Left colon (tissue), 2 donors: Measurements from ENCODE around the gene KRT8. TPM values are rescaled to one million over a fixed set of nuclear protein-coding genes. Genes with fewer than 3 reads are reported as not detected.
"Not testable (repeated sequence)": the region's sequence is repeated elsewhere in the genome, so short reads cannot be mapped to it uniquely, and the experiment has no call there.

Experiments
- ATAC-seq: fragments of 200-7000 bp; cut with Tn5 transposase; one replicate; pipeline ENCODE4 v1.9.1; 2020; ENCODE audit warnings: mild to moderate bottlenecking, moderate library complexity
- DNase-seq, 2 donors: peaks; one replicate each; pipeline ENCODE4 v3.0.0-alpha.2; 2020
- intact Hi-C, 2 donors: fragments of 100-400 bp; cut with DNase I in 1 of 2; cut with micrococcal nuclease in 1 of 2; formaldehyde crosslinking; loops; one replicate each; pipeline versions ENCODE4 v1.11.2 to v1.14.0; 2022; cut with DNase I, micrococcal nuclease
- long read RNA-seq: library from polyadenylated mRNA; unstranded; transcript quantifications from one replicate; pipeline ENCODE4 v2.0.0, GENCODE V29; 2021
- total RNA-seq, 2 donors: library from RNA; stranded (reverse); fragmentation: NEBNext Ultra II Directional; extraction: Animal tissue kit (Norgen Biotek cat#: 25700); gene quantifications; one replicate each; pipeline ENCODE4 v1.2.1, GENCODE V29; 2021
- donor health status: DM: no; HTN: no; CAD: no.
- donor health status: DM: yes; HTN: yes; CAD: no.

Gene KRT8
- 1,000 to 10,000 TPM; 4,047 to 4,291 TPM for total RNA-seq
- long read RNA-seq, transcript KRT8-203 (6 exons, 2,862 nt): minor isoform, 8 of 12,941 reads
- long read RNA-seq, transcript KRT8-215 (9 exons, 1,687 nt): major isoform, 49 of 12,941 reads
- long read RNA-seq, partial matches to known transcripts: 12,542 of 12,941 reads
- long read RNA-seq, other reads (novel, unspliced or antisense): 333 of 12,941 reads

DNA sequence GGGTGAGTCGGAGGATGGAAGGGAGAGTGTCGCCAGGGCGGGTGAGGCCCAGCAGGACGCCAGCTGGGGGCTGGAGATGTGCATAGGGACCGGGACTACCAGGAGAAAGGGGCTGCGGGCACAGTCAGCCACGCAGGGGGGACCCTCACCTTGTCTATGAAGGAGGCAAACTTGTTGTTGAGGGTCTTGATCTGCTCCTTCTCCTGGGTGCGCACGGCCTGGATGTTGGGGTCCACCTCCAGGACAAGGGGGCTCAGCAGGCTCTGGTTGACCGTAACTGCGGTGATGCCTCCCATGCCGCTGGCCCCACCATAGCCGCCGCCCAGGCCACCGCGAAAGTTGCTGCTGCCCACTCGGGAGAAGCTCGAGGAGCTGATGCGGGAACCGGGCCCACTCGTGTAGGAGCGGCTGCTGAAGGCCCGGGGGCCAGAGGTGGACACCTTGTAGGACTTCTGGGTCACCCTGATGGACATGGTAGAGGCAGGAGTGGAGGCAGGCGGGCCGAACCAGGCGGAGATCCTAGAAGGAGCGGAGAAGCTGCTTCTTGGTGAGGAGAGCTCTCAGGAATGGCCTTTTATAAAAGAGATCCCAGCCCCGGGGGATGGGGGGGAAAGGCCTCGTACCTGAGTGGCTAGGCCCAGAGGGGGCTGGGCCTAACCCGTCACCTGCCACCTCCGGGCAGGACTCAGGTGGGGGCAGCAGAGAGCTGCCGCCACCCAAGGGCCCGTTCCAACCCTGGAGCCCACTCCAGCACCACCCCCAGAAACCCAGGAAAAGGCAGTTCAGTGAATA lies at the start of gene KRT8:
TSS of gene KRT8 (minus strand) at position 568 of the 792 bp plus-strand sequence. CDS start at position 473, 95 bp downstream.
- ATAC-seq: peak; percentile 60
- intact Hi-C loops: not testable (repeated sequence)
- DNase-seq: peak; percentile 91 to 92

DNA sequence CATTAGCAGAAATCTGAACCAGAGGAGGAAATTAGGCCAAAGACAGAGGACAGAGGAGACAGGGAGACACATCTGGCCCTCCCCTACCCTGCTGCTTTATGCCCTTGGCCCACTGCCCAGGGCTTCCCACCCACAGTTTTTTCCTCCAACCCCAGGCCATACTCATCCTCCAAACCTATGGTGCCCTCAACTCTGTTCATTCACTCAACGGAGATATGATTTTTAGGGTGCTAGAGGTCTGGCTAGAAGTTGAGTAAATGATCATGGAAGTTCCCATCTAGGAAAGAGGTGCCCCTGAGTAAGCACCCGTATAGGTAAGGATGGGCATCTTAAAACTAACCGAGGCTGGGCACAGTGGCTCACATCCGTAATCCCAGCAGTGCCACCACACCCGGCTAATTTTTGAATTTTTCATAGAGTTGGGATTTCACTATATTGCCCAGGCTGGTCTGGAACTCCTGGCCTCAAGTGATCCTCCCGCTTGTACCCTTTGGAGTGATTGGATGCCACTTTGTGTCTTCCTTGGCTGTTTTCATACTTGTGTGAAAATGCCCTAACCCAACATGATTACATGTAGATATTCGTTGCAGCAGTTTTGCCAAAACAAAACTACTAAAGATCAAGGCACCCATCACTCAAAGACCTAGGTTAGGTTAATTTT lies 48.4 kb upstream of the KRT8 start:
- no peak for ATAC-seq
- intact Hi-C loops: no loop called here
- no peak for DNase-seq

DNA sequence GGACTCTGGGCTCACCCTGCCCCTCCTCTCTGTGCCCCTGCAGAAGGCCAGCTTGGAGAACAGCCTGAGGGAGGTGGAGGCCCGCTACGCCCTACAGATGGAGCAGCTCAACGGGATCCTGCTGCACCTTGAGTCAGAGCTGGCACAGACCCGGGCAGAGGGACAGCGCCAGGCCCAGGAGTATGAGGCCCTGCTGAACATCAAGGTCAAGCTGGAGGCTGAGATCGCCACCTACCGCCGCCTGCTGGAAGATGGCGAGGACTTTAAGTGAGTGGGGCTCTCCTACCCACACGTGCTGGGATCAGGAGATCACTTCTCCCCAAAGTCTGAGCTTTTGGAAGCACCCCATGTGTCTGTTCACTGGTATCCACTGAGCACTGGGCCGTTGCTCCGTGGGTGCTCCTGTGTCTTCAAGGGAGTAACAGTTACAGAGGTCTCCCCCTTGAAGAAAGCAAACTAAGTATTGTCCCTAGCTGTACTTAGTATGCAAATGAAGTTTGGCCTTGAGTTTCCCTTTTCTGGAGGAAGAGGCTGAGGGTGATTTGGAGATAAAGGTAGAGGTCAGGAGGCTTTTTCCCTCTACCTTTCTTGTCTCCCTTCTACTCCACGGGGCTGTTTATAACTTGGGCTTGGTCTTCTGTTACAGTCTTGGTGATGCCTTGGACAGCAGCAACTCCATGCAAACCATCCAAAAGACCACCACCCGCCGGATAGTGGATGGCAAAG lies 47.4 kb upstream of the KRT8 start:
- DNase-seq: peak; percentile 65 to 70
- ATAC-seq: no peak
- intact Hi-C loops: no loop called here

DNA sequence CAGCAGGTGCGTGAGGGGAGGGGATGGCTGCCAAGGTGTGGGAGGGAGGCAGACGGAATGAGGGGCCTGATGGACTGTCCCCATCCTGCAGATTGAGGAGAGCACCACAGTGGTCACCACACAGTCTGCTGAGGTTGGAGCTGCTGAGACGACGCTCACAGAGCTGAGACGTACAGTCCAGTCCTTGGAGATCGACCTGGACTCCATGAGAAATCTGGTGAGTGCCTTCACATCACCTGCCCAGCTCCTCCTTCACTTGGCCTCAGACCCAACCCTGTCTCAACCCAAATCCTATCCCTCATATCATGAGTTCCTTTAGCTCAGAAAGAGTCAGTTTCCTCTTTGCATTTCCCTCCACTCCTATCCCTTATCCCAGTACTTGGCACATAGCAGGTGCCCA lies 46.8 kb upstream of the KRT8 start:
- intact Hi-C loops: no loop called here
- DNase-seq (no peak), ATAC-seq (no peak)

DNA sequence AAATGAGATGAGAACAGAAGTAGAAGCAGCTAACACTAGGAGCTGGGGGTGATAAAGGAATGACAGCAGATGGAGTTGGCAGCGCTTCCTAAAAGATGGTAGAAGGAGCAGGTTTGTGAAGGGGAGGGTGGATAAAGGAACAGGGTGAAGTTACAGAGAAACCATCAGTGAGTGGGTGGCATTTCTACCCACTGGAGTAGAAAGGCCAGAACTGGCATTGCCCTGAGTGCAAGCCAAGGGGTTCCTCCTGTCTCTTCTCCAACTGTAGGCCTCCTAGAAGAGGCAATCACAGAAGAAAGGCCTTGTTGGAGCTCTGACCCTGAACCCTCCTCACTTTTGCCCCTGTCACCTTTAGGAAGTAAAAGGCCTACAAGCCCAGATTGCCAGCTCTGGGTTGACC lies 46.2 kb upstream of the KRT8 start:
- intact Hi-C loops: no loop called here
- ATAC-seq (no peak), DNase-seq (no peak)

DNA sequence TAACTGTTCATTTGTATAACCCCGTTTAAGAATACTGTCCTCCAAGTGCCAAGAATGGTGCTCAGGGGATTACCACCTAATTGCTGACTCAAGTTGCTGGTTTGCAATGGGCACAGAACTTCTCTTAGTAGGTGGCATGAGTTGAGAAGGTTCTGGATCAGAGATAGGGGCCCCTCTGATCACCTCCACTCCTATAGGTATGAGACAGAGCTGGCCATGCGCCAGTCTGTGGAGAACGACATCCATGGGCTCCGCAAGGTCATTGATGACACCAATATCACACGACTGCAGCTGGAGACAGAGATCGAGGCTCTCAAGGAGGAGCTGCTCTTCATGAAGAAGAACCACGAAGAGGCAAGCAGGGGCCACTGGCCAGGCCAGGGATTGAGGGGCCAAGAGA lies 45.7 kb upstream of the KRT8 start:
- intact Hi-C loops: no loop called here
- ATAC-seq (no peak), DNase-seq (no peak)

DNA sequence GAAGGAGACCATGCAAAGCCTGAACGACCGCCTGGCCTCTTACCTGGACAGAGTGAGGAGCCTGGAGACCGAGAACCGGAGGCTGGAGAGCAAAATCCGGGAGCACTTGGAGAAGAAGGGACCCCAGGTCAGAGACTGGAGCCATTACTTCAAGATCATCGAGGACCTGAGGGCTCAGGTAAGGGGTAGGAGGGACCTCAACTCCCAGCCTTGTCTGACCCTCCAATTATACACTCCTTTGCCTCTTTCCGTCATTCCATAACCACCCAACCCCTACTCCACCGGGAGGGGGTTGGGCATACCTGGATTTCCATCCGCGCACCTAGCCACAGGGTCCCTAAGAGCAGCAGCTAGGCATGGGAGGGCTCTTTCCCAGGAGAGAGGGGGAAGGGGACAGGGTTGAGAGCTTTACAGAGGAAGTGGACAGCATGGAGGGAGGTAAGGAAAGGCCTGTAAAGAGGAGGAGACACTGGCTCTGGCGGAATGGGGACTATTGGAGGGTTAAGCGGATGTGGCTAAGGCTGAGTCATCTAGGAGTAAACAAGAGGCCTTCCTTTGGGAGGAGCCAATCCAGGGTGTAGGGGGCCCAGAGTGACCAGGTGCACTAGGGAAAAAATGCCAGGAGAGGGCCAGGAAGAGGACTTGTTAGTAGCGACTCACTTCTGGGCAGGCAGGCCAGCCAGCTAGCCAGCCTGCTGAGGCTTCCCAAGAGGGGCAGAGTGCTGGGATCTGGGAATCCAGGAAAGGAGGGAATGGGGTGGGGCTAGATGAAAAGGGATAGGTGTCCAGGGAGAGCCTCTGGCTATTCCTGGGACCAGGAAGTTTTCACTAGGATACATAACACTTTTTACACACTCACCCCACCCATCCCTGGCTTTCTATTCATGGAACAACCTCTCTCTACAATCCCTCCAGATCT lies 44.8 kb upstream of the KRT8 start:
- intact Hi-C loops: no loop called here

DNA sequence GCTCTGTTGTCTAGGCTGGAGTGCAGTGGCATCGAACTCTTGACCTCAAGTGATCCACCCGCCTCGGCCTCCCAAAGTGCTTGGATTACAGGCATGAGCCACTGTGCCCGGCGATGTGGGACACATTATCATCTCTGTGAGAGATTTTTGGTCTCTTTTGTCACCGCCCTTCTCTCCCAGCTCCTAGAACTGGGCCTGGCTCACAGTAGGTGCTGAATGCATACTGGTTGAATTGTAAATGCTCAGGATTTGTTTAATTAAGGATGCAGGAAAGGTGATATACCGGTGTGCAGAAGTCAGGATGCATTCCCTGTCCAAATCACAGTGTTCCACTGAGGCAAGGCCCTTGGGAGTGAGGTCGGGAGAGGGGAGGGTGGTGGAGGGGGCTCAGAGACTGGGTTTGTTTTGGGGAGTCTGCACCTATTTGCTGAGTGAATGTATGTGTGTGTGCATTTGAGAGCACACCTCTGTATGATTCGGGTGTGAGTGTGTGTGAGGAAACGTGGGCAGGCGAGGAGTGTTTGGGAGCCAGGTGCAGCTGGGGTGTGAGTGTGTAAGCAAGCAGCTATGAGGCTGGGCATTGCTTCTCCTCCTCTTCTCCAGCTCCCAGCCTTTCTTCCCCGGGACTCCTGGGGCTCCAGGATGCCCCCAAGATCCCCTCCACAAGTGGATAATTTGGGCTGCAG lies 43.0 kb upstream of the KRT8 start:
- DNase-seq (no peak), ATAC-seq (no peak)
- intact Hi-C loops: no loop called here

More for the DNA sequence above, 44.8 kb upstream of the KRT8 start:
- DNase-seq: peak; percentile 72 to 89
- peak; percentile 78 for ATAC-seq

DNA sequence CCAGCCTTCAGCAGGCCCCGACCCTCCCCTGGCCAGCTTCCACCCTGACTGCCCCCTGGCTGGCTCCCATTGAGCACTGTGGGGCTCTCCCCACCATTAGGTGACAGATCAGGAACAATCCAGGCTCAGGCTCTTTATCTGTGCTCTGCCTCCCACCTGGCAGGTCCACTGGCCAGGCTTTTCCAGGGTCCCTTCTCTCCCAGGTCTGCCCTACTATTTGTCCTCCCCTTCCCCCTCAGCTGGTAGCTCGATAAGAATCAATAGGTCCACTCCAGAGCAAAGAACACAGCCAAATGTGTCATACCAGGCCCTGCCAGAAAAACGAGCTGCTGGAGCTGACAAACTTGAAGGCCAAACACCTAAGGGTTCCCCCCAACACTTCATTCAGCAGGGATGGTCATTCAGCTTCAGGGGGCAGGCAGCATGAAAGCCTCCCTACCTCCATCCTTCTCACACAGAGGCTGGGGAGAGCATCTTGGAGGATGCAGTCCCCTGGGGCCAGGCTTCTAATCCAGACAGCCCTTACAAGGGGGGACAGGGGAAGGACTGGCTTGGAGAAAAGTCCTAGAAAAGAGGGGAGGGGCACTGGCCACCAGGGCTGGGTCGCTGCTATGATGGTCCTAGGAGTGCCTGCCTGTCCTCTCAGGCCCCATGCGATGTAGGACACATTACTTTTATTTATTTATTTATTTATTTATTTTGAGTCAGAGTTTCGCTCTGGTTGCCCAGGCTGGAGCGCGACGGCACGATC lies 42.1 kb upstream of the KRT8 start:
- DNase-seq: no peak
- intact Hi-C loops: no loop called here
- ATAC-seq: no peak

DNA sequence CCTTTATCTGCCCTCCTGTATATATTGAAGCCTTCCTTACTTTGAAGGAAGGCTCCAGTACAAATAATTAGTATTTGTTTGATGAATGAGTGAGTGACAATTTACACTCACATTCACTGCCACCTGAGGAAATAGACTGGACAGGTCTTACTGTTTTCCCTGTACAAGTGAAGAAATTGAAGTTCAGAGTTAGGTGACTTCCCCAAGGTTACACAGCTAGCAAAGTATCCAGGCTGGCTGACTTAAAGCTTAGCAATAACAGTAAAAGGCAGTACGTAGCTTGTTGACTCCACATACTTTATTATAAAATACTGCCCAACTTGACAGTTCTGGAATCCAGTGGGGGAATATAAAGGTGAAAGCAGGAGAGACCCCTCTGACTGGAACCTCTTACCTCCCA lies 41.5 kb upstream of the KRT8 start:
- no peak for ATAC-seq
- no peak for DNase-seq
- intact Hi-C loops: no loop called here

DNA sequence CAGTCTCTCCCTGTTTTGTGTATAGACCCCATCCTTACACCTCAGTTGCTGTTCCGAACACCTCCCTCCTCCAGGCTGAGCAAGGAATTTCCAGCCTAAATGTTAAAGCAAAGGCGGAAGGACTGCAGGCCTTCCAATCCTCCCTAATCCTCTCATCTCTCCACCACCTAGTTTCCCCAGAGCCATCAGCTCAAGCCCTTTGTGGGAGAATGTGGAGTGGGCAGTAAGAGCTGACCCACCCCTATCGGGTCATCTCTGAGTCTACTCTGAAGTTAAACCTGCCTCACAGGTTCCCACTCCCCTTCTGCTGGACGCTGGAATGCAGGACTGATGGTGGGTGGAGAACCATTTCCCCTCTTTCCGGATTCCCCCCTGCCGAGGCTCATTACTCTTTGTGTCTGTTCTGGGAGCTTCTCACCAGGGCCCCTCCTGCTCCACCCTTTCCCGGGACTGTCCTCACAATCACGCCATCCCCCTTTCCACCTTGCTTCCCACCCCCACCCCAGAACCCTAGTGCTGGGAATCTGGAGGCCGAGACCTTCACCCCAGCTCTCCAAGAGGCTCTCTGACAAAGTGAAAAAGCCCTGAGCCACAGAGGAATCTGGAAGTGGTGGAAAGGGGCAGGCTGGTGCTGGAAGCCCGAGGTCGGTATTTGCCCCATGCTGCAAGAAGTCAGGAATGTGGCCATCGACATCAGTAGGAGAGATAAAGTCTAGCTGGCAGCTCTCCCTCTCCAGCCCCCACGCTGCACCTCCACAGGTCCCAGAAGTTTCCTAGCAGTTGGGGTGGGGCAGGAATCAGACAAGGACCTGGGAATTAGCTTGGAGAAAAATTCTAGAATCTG lies 40.7 kb upstream of the KRT8 start:
- intact Hi-C loops: no loop called here
- DNase-seq: no peak
- no peak for ATAC-seq

DNA sequence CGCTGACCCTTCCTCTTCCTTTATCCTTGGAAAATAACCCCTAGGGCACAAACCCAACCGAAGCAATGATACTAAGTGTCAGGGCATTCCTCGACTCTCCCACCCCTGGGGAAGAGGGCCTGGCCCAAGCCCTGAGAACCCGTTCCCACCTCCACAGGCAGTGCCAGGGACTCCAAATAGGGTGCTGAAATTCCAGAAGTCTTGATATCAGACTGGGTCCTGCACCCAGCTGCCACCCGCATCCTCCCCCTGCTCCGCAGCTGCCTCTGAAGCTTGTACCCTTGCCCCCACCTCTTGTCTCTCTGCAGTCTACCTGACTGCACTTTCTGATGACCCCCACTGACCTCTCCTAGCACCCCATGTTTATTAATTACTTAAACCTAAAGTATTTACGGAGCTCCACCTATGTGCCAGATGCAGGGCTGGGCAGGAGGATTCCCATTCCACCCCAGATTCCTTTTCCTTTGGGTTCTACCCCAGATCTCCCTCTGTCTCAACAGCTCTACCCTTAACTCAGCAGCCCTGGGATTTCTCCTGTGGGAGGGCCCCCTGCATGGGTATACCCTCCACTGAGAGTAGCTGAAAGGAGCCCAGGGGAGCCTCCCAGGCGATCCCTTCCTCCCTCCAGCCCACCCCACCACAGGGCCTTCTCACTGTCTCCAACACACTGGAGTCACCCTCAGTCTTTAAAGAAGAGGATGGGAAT lies 40.0 kb upstream of the KRT8 start:
- ATAC-seq (no peak), DNase-seq (no peak)
- intact Hi-C loops: no loop called here

DNA sequence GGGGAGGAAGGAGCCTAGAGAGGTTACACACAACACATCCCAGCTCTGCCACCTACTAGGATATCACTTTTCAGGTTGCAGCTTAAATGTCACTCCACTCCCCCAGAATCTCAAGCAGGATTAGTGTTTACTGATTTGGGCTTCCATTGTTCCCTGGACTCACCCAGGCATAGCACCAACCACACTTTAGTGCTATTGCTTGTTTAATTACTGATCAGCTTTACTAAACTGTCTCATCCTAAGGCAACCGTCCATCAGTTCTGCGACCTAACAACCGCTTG lies 38.0 kb upstream of the KRT8 start:
- no peak for ATAC-seq
- intact Hi-C loops: no loop called here
- no peak for DNase-seq

DNA sequence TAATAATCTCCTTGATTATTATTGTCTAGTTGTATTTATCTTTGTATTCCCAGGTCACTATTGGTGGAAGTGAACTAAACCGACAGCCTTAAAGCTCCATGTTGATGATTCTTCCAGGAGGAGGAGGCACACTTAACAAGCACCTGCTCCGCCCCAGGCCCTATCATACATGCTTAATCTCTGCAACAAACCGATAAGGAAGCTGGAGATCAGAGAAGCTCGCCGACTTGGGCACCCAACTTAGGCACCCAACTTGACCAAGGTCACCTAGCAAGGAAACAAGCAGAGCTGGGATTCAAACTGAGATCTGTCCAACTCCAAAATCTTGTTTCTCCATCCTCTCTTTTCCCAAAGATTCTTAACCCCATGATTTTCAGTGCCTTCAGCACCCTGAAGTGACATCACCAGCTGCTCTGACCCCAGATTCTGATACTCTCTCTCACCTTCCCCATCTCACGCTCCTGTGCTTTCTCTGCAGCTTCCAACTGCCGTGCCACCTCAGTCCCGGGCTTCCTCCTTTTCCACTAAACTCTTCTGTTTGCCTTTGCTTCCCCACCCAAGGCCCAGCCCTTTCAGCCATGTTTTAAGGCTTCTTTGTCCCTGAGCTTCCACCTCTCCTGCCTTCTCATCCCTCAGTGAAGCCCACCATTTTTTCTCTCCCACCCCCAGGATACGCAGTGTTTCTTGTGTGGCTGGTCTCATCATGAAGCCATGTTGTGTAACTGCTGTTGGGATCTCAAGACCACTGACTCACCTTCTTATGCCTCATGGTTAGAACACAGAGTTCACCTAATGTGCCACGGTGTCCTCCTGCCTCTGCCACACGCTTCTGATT lies 37.4 kb upstream of the KRT8 start:
- intact Hi-C loops: no loop called here
- DNase-seq (peak; percentile 77 to 80), ATAC-seq (peak; percentile 81)

DNA sequence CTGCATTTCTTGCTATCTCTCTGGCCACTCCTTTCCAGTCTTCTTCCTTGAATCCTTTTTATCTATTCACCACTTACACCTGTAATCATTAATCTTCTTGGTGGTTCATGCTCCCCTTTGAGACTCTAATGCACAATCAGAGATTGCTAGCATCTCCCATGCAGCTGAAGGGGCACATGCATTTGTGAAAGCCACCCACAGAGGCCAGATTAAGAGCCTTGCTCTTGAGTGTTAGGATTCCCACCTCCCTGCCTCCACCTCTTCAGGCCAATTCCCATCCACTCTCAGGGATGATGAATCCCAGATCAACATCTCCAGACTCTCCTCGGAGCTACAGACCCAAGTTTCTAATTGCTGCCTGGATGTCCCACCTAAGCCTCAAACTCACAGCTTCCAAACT lies 24.7 kb upstream of the KRT8 start:
- no peak for DNase-seq
- intact Hi-C loops: no loop called here
- ATAC-seq: no peak
